H1 (cell line): Measurements from ENCODE around the gene CACNA1C. TPM values are rescaled to one million over a fixed set of nuclear protein-coding genes. Genes with fewer than 3 reads are reported as not detected.

ENCODE experiments used
- CTBP2 ChIP-seq: IDR thresholded peaks from 2 replicates; pipeline ENCODE4 v1.7.0; 2011; ENCODE audit warnings: borderline replicate concordance, mild to moderate bottlenecking, moderate library complexity, mixed read lengths, low read length; ENCODE audit not compliant: insufficient read depth, insufficient read length
- RNF2 ChIP-seq: fragments of 200-900, 300-1000 bp; sonication (generic); IDR thresholded peaks from 2 replicates; pipeline ENCODE4 v1.7.1; 2016; ENCODE audit warnings: borderline replicate concordance, low read depth, mild to moderate bottlenecking, antibody characterized with exemption, low read length; ENCODE audit not compliant: poor library complexity, severe bottlenecking; ENCODE audit errors: missing control alignments
- SIN3A ChIP-seq, 2 experiments: IDR thresholded peaks in 1 of 2; conservative IDR thresholded peaks in 1 of 2; 2 replicates each; pipeline ENCODE4 v1.6.1; 2011 to 2012; ENCODE audit warnings: low read length in 2 of 2, improper control_type of control experiment in 1 of 2, low read depth in 1 of 2, mild to moderate bottlenecking in 1 of 2
- polyA plus RNA-seq, 7 experiments: library from polyadenylated mRNA; depleted of rRNA in 3 of 7; stranded (reverse) in 5 of 7; unstranded in 2 of 7; fragments of >200 nt in 5 of 7; fragments of 200-250 nt in 2 of 7; gene quantifications; 1 replicate in 5 of 7; 2 replicates in 1 of 7; 4 replicates in 1 of 7; pipeline versions ENCODE4 v1.2.1 to v1.2.3, GENCODE V29; 2011 to 2013; ENCODE audit warnings: missing spikeins in 2 of 7, mixed read lengths in 2 of 7
- total RNA-seq: library from RNA; stranded (reverse); fragmentation: NEBNext Ultra II Directional; extraction: Animal tissue kit (Norgen Biotek cat#: 25700); gene quantifications from 2 replicates; pipeline ENCODE4 v1.2.1, GENCODE V29; 2021

CACNA1C gene
- total and polyA plus RNA-seq, 2 of the 8 experiments (the other 6 are each of a cell fraction or from before 2014, with no cell fraction given), result 1.3 TPM

- TF ChIP-seq RNF2 (no peak), SIN3A (conservative IDR thresholded peaks at IDR 0.05 in 1 of 2, IDR thresholded peaks at IDR 0.05 in 1 of 2; ENCODE audit: low read depth in 1 of 2, low read length in 2 of 2) (no peak), CTBP2 (no peak)
Observed at GRCh38 chr12:2566161-2566560, 513.4 kb downstream of the CACNA1C start (continued).
